Neural cell (in vitro differentiated cells): ENCODE results near the gene ATP6V1B1. TPM values are rescaled to one million over a fixed set of nuclear protein-coding genes. Genes with fewer than 3 reads are reported as not detected.

Experiments used
- H2AFZ ChIP-seq: fragments of 200-600, 300-800 bp; sonication (generic), shearing (Covaris generic); 2 replicates; pipeline ENCODE4 v1.6.0; 2014; ENCODE audit warnings: low read depth, mild to moderate bottlenecking, antibody characterized with exemption, low read length, moderate library complexity
- H3F3A ChIP-seq: fragments of 200-600 bp; shearing (Covaris generic); 2 replicates; pipeline ENCODE4 v1.6.1; 2016; ENCODE audit warnings: mild to moderate bottlenecking, moderate library complexity, mixed read lengths, antibody characterized with exemption, low read length; ENCODE audit not compliant: insufficient read depth, poor library complexity, severe bottlenecking
- H3K27ac ChIP-seq: fragments of 200-600, 300-800 bp; sonication (generic), shearing (Covaris generic); 2 replicates; pipeline ENCODE4 v1.5.1; 2014; ENCODE audit warnings: mild to moderate bottlenecking, low read length, moderate library complexity
- H3K27me3 ChIP-seq: fragments of 300-800, 200-600 bp; sonication (generic), shearing (Covaris generic); 2 replicates; pipeline ENCODE4 v1.6.0; 2014; ENCODE audit warnings: mild to moderate bottlenecking, low read depth, low read length, moderate library complexity; ENCODE audit not compliant: insufficient read depth
- H3K36me3 ChIP-seq: fragments of 300-800, 200-600 bp; sonication (generic), shearing (Covaris generic); 2 replicates; pipeline ENCODE4 v1.5.1; 2014; ENCODE audit warnings: mild to moderate bottlenecking, antibody characterized with exemption, low read length, moderate library complexity; ENCODE audit not compliant: insufficient read depth
- H3K4me2 ChIP-seq: fragments of 300-800, 200-600 bp; sonication (generic), shearing (Covaris generic); 2 replicates; pipeline ENCODE4 v1.6.0; 2014; ENCODE audit warnings: mild to moderate bottlenecking, low read length
- H3K4me3 ChIP-seq: fragments of 300-800, 200-600 bp; sonication (generic), shearing (Covaris generic); 2 replicates; pipeline ENCODE4 v1.5.1; 2014; ENCODE audit warnings: mild to moderate bottlenecking, low read length, moderate library complexity
- H3K79me2 ChIP-seq: fragments of 200-600 bp; shearing (Covaris generic); replicated peaks from 2 replicates; pipeline ENCODE4 v1.6.0; 2014; ENCODE audit warnings: mild to moderate bottlenecking, low read length, moderate library complexity; ENCODE audit not compliant: insufficient read depth
- H3K9ac ChIP-seq: fragments of 300-800, 200-600 bp; sonication (generic), shearing (Covaris generic); 2 replicates; pipeline ENCODE4 v1.6.1; 2016; ENCODE audit warnings: mild to moderate bottlenecking, low read length, mixed read lengths
- H3K9me2 ChIP-seq: fragments of 200-600 bp; shearing (Covaris generic); 2 replicates; pipeline ENCODE4 v1.6.1; 2016; ENCODE audit warnings: mild to moderate bottlenecking, low read length, mixed read lengths; ENCODE audit not compliant: insufficient read depth
- H3K9me3 ChIP-seq: fragments of 200-600, 300-800 bp; sonication (generic), shearing (Covaris generic); 2 replicates; pipeline ENCODE4 v1.6.1; 2016; ENCODE audit warnings: mild to moderate bottlenecking, mixed run types, low read length, moderate library complexity, mixed read lengths
- H4K20me1 ChIP-seq: fragments of 200-600 bp; shearing (Covaris generic); 2 replicates; pipeline ENCODE4 v1.6.1; 2016; ENCODE audit warnings: mild to moderate bottlenecking, mixed run types; ENCODE audit not compliant: insufficient read depth
- EP300 ChIP-seq: fragments of 450-650 bp; conservative IDR thresholded peaks from 2 replicates; pipeline ENCODE4 v1.6.1; 2014; ENCODE audit warnings: antibody characterized with exemption, mild to moderate bottlenecking, moderate library complexity; ENCODE audit not compliant: poor library complexity, severe bottlenecking
- EZH2 ChIP-seq: fragments of 200-600, 300-800 bp; shearing (Covaris generic), sonication (generic); IDR thresholded peaks from 2 replicates; pipeline ENCODE4 v1.6.1; 2014; ENCODE audit warnings: antibody characterized with exemption, low read length, borderline replicate concordance, mild to moderate bottlenecking; ENCODE audit not compliant: insufficient read depth, poor library complexity, severe bottlenecking
- MXI1 ChIP-seq: fragments of 450-650 bp; conservative IDR thresholded peaks from 2 replicates; pipeline ENCODE4 v1.6.1; 2014; ENCODE audit warnings: antibody characterized with exemption, mild to moderate bottlenecking; ENCODE audit not compliant: poor library complexity, severe bottlenecking
- RAD21 ChIP-seq: fragments of 450-650 bp; conservative IDR thresholded peaks from 2 replicates; pipeline ENCODE4 v1.6.1; 2014; ENCODE audit warnings: antibody characterized with exemption, mild to moderate bottlenecking, moderate library complexity
- SMC3 ChIP-seq: fragments of 450-650 bp; conservative IDR thresholded peaks from 2 replicates; pipeline ENCODE4 v1.6.1; 2014; ENCODE audit warnings: antibody characterized with exemption, mild to moderate bottlenecking, moderate library complexity; ENCODE audit not compliant: poor library complexity
- TAF1 ChIP-seq: IDR thresholded peaks from 2 replicates; pipeline ENCODE4 v1.6.1; 2012; ENCODE audit warnings: low read depth
- polyA plus RNA-seq: library from polyadenylated mRNA; depleted of rRNA; stranded (reverse); fragments of >200 nt; gene quantifications from 2 replicates; pipeline ENCODE4 v1.2.3, GENCODE V29; 2014
- TF ChIP-seq, protein P1 (sequence below): IDR thresholded peaks from 2 replicates; pipeline ENCODE4 v1.6.1; 2012; ENCODE audit warnings: borderline replicate concordance

ATP6V1B1 gene
- polyA plus RNA-seq, 1 donor from 2014 or later: 0.12 TPM

DNA sequence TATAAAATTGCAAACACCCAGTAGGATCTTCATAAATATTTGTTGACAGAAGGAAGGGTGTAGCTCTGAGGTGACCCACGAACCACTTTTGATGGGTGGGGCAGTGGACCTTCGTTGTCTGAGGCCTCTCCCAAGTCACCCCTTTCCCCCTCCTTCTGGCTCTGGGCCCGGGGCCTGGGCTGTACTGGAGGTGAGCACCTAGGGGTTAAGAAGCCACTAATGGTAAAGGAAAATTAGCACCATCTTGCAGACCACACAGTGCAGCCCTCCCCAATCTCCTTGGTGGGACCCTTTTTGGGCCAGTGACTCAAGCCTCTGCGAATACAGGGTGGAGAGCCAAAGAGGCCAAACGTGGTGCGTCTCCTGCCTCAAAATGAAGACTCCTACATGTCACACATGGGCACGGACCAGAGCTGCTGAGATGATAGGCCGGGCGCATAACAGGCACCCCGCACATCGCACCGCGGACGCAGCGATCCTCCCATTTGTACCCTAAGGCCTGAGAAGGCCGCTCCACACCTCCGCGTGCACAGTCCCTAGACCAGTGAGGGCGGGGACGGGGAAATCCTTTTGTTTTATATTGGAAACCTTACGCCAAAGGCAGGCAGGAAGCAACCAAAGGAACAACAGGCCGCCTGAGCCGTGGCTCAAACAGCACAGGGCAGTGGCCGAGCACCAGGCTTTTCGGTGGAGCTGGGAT is 31.9 kb upstream of the ATP6V1B1 start:
- H3F3A ChIP-seq: no peaks in the 10 kb centered on the region
- no peaks in the 10 kb centered on the region for H3K79me2 ChIP-seq
- H3K4me2 ChIP-seq: no peak overlapping the region
- H3K36me3 ChIP-seq: no peaks in the 10 kb centered on the region
- H2AFZ ChIP-seq: no peak overlapping the region
- no peak overlapping the region for H3K27ac ChIP-seq
- H3K4me3 ChIP-seq: no peak overlapping the region
- H4K20me1 ChIP-seq: no peaks in the 10 kb centered on the region
- H3K9me3 ChIP-seq: peaks cover 14% of the 10 kb centered on the region
- H3K9ac ChIP-seq: no peak overlapping the region
- TF ChIP-seq TAF1 (no peak), RAD21 (no peak), EZH2 (peak; percentile 39), SMC3 (no peak), EP300 (no peak), MXI1 (no peak)
- TF ChIP-seq, protein P1, sequence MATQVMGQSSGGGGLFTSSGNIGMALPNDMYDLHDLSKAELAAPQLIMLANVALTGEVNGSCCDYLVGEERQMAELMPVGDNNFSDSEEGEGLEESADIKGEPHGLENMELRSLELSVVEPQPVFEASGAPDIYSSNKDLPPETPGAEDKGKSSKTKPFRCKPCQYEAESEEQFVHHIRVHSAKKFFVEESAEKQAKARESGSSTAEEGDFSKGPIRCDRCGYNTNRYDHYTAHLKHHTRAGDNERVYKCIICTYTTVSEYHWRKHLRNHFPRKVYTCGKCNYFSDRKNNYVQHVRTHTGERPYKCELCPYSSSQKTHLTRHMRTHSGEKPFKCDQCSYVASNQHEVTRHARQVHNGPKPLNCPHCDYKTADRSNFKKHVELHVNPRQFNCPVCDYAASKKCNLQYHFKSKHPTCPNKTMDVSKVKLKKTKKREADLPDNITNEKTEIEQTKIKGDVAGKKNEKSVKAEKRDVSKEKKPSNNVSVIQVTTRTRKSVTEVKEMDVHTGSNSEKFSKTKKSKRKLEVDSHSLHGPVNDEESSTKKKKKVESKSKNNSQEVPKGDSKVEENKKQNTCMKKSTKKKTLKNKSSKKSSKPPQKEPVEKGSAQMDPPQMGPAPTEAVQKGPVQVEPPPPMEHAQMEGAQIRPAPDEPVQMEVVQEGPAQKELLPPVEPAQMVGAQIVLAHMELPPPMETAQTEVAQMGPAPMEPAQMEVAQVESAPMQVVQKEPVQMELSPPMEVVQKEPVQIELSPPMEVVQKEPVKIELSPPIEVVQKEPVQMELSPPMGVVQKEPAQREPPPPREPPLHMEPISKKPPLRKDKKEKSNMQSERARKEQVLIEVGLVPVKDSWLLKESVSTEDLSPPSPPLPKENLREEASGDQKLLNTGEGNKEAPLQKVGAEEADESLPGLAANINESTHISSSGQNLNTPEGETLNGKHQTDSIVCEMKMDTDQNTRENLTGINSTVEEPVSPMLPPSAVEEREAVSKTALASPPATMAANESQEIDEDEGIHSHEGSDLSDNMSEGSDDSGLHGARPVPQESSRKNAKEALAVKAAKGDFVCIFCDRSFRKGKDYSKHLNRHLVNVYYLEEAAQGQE: no peak
- H3K27me3 ChIP-seq: peaks cover 100% of the 10 kb centered on the region
- H3K9me2 ChIP-seq: no peaks in the 10 kb centered on the region

DNA sequence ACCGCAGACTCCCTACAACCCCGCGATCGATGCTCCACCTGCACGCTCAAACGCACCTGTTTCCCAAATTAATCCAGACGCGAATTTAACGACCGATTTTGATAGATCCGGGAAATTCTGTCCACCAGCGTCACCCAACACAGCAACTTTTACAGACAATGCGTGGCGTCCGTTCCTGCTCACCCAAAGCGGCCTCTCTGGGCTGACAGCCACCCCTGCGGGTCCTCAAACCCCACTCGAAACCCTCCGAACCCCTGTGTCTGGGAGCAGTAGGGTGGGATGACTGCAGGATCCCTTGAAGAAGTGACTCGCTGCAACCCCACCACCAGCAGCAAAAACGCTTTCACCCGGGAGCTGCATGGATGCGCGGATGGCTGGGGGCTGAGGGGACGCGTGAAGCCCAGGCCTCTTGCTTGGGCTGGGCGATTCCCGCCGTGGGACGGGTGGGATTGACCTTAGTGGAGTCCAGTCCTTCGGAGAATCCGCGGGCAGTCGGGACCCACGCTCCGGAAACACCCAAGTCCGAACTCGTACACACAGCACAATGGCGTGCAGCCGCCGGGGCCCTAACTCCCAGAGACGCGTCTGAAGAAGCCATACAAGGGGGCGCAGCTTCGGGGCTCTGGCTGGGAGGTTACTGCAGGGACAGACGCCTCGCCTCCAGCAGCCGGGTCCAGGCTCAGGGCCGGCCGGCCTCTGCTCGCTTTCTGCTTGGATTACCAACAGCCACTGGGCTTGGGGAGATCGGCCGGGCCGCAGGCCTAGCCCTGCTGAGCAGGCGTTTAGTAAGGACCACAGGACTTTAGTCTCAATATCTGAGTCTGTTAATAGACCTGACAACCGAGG is 31.1 kb upstream of the ATP6V1B1 start:
- Histone ChIP-seq H3K9me2 (no peaks in the 10 kb centered on the region), H3K79me2 (no peaks in the 10 kb centered on the region), H3K4me2 (no peak overlapping the region), H3K27ac (no peak overlapping the region), H3K4me3 (no peak overlapping the region), H3K36me3 (no peaks in the 10 kb centered on the region), H2AFZ (no peak overlapping the region), H3K9ac (no peak overlapping the region), H3K9me3 (peaks cover 14% of the 10 kb centered on the region), H4K20me1 (no peaks in the 10 kb centered on the region), H3K27me3 (peaks cover 100% of the 10 kb centered on the region), H3F3A (no peaks in the 10 kb centered on the region)
- TF ChIP-seq TAF1 (no peak), RAD21 (no peak), EP300 (no peak)
